RKO (cell line): ENCODE measurements around the gene PTPRK.
"Not testable (repeated sequence)": the region's sequence is repeated elsewhere in the genome, so short reads cannot be mapped to it uniquely, and the experiment has no call there.

Experiments
- DNase-seq: peaks from one replicate; pipeline ENCODE4 v3.0.0-alpha.2; 2016; ENCODE audit warnings: low spot score

PTPRK gene

DNA sequence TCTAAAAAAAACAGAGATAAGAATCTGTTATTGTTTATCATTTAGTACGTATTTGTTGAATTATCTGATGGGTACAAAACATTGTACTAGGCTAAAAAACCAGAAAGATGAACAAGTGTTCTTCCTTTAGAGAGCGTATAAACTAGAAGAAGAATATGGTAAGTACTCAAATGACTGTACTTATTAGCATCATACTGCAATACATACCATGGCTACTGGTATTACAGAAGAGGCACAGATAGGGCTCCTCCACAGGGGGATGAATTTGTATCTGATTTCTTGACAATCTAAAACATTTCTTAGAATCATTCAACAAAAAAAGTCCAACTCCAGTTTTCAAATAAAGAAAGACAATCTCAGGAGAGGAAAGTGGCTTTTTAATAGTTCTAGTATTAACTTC, 501.6 kb downstream of the PTPRK start:
- no peak for DNase-seq

DNA sequence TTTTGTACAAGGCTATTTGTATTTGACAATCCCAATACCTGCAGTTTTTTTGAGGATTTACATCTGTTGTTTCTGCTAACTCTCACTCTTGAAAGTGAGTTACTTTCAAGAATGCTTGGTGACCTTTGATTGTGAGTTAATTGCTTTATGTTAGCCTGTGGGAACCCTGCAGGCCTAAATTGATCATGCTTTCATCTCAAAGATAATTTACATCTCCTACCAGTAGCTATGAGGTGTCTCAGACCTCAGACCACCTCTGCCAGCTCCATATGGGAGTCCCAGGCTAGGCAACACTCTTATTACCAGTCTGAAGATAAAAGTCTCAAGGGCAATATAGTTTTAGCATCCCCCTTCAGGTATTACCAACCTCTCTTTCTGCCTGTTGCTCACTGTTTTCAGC, 503.1 kb downstream of the PTPRK start:
- DNase-seq, result no peak

DNA sequence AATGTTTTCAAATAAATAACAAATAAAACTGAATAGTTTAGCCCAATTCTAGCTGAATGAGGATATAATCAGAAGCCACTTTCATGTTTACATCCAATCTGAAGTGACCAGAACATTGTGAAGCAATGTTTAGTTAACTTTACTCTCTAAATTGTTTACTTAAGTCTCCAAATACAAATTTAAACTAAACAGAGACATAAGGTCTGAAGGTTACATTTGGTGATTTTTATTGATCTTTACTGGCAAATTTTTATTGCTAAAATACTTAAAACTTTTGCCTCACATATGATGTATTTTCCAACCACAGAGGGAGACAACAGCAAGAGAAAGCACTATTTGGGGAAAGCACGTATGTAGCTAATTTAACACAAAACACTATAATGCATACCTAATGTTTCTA, 512.7 kb downstream of the PTPRK start:
- no peak for DNase-seq

DNA sequence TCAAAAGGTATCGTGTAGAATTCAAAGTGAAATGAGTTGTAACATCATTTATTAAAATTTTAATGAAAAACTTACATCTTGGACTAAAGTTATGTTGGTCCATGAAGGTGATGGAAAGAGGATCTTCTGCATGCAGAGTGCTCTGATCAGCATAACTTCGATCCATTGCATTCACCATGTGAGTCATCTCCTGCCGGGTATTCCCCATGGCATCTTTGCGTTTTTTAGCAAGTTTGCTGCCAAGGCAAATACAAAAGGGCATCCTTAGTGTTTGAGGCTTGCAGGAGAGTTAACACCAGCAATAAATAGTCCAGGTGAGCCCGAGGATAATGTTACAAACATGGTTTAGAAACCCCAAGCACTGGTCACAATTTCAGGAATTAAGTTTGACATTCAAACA, 515.4 kb downstream of the PTPRK start:
- DNase-seq, result no peak

DNA sequence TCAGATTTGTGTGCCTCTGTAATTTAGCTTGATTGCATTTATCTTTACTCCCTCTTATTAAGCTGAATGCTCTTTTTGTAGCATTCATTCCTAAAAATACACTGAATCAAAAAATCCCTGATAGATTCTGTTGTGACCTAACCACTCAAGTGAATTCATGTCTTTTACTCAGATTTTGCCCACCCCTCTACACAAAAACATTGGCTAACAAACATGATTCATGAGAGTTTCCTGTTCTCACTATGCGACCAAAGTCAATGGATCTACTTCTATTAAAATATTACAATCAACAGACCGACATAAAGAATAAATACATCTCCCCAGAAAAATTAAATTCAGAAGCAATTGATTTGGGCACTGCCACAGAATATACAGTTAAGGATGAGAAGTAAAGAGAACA, 520.0 kb downstream of the PTPRK start:
- DNase-seq, result no peak

DNA sequence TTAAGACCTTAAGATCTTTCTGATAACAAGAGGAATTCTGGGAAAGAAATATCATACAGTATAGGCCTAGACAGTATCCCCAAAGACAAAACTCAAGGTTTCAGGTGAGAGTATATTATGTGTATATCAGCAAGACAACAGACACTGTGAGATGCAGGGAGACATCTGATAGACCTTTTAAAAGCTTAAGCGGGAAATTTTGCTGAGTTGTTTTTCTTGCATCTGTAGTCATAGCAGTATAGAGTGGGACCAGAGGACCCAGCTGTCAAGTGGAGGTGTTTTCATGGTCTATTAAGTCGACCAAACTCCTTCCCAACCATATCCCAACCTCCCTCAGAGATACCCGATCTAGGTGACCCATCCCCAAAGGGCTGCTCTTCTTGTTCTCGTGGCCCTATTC, 521.4 kb downstream of the PTPRK start:
- DNase-seq, result no peak

DNA sequence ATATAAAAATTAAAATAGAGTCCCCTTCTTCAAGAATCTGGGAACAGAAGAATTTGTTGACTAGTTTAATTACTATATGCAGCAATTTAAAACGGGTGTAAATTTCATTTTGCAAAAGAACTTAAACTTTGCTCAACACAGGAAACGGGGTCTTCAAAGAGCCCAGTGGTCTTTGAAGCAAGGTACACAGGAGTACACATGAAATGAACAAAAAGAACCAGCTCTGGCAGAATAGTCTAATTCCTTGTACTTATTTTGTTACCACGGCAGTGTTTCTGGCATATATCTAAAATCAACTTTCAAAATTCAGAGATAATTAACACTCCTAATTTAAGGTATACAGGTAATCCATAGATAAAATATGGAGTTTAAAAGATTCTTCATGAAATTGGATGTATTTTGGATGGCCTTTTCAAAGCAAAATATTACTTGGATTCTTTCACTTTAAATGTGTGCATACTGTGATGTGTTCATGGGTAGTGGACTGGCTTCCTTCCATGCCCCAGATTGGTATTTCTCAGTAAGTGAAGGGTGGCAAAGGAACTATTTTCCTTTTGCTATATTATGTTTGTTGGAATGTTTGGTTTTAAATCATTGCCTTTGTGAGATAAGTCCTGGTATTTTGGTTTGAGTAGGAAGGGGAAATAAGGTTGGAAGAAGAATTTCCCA, 522.8 kb downstream of the PTPRK start:
- no peak for DNase-seq

DNA sequence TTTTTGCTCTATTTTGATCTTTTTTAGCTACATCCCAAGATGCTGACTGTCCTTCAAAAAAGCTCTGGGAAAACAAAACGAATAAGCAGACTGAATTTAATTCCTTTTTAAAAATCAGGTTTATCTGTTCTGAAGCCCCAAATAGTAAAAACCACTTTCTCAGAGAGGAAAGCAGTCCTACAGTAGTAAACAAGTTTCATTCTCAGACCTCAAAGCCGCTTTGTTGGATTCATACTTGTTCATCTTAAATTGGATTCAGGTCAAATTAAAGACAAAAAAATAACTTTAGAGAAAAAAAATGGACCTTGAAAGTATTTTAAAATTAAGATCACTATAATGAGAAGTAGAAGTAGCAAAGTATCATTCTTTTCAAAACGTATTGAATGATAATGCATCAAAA, 523.5 kb downstream of the PTPRK start:
- DNase-seq, result no peak

DNA sequence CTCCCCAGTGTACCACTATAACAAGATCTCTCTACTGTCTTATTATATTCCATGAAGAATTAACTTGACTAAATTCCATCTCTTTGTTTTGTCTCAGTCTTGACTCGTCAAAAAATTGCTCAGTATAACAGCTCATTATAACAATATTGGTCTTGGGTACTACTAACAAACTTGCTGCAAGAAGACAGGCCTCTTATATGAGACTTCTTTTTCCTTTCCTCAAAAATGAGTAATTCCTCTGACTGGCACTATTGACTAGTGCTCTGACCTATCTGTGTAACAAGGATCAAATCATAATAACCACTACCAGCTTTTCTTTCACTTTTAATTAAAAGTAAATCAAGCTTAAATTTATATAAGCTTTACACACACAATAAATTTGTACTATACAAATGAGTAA, 528.3 kb downstream of the PTPRK start:
- DNase-seq, result peak; percentile 5

DNA sequence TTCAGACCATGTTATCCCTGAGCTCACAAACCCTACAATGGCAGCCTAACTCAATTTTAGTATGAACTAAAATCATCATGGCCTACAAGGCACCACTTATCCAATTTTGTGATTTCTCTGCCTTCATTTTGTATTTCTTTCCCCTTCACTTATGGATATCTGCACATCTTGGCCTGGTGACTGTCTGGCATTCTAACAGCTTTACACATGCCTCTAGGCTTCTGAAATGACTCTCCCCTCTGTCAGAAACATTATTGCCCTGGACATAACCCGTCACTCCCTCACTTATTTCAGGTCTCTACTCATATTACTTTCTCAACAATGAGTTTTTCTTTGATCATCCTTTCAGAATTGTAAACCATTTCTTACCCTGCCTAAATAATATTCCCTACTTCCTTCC, 530.3 kb downstream of the PTPRK start:
- DNase-seq, result no peak

DNA sequence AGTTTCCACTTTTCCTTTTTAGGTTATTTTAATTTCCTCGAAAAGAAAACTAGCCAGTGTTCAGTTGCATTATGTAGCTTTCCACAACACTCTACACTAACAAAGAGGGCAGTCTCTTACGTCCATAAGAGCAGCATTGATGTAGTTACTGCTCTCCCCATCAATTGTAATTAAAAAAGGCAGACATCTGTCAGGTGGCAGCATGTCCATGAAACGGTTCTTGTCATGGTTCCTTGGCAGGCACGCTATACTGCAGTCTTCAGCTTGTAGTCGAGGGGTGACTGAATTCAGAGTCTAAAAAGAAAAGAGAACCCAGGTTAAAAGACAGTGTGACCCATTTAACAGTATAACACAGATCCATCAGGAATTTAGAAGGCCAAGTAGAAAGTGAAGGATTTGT, 539.4 kb downstream of the PTPRK start:
- no peak for DNase-seq

DNA sequence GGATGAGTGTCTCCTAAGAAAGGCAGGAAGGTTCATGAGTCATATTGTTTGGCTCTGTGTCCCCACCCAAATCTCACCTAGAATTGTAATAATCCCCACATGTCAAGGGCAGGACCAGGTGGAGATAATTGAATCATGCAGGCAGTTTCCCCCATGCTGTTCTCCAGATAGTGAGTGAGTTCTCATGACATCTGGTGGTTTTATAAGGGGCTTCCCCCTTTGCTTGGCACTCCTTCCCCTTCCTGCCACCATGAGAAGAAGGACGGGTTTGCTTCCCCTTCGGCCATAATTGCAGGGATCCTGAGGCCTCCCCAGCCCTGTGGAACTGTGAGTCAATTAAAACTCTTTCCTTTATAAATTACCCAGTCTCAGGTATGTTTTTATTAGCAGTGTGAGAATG, 542.2 kb downstream of the PTPRK start:
- DNase-seq, result not testable (repeated sequence)

DNA sequence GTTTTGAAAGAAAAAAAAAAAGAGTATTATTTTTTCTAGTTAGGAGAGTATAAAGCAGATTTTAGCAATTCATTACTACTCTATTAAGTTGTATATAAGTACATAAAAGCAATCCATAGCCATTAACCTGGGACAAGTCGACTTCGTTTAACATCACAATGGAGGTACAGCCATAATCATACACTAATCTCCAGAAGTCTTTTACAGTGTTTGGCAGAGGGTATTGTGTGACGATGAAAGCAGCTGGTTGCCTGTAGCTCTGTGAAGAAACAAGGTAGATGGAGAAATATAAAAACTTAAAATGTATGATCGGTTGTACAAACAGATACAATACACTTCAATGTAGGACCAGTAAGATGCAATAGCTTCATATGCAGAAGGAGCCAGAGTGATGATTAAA, 543.6 kb downstream of the PTPRK start:
- no peak for DNase-seq

DNA sequence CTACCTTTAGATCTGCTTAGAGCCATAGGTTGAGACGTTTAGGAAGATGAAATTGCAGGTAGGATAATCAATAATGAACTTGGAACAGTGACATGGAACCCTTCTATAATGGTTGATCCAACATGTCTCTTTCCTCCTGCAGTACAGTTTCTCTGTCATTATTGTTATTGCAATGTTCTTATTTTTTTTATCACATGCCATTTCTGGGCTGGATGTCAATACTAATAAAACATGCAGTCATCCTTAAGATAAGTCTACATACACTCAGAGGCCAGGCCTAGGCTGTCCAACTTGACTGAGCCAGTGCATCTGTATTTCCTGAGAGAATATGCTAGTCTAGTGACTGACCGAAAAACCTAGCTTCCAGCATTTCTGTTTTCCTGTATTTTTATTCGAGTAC, 544.3 kb downstream of the PTPRK start:
- DNase-seq, result no peak

DNA sequence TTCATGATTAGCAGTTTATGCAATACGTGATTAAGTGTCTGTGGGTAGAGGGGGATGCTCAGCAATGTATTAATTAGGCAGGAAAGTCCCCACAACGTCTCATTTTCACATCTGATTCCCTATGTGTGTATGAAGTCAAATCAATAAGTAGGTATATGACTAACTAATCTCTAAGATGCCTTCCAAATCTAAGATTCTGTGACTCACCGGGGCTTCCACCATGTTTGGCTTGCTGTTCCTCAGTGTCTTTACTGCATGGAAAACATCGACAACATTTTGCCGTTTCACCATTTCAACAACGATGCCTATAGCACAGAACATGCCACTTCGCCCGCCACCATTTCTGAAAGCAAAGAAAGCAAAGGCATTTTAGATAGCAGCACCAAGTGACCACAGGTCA, 547.6 kb downstream of the PTPRK start:
- DNase-seq, result no peak

DNA sequence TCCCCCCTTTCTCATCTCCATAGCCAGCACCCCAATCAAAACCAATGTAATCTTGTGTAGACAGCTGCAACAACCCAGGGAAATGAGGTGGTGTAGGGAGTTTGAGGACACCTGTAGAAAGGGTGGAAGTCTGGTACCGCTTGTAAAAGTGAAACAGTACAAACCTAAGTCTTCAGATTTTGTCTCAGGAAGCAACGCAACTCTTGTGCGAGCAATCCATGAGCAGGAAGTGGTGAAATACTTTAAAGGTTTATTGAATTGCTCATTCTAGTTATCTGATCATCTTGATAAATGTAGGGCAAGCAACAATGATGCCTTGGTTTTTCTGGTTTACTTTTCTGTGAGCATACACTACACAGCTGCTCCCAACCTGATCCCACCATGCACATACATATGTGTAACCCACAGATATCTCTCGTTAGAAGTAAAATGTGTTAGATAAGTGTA, 548.4 kb downstream of the PTPRK start:
- peak; percentile 58 for DNase-seq

DNA sequence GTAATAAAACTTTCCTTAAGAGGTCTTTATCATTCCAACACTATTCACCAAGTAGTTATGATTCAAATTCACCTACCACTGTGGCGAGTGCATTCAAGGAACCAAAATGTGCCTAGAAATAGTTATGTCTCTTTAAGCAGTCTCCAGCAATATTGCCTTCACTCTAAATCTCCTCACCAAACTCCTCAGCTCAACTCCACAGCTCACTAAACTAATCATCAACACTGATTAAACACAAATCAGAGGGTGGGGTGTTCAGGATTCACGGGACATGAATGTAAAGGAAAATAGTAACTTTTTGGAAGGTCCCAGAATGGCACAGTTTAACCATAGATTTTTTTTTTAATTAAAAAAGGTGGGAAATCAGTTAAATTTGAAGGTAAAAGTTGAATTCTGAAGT, 549.0 kb downstream of the PTPRK start:
- no peak for DNase-seq

DNA sequence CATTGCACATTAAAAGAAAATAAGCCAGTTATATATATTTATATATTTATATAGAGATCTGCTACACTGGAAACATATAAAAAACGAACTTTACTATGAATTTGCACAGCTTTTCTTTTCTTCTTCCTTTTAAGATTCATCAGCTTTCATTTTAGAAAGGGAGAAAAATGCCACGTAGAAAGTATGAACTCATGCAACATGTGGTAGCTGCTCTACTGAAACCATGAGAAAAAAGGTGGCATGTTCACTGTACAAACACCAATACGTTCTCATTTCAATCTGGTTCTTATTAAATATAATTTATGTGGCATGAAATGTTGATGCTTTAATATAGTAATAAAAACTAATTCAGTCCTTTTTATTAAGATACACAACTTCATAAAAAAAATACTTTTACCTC, 550.7 kb downstream of the PTPRK start:
- DNase-seq, result no peak

DNA sequence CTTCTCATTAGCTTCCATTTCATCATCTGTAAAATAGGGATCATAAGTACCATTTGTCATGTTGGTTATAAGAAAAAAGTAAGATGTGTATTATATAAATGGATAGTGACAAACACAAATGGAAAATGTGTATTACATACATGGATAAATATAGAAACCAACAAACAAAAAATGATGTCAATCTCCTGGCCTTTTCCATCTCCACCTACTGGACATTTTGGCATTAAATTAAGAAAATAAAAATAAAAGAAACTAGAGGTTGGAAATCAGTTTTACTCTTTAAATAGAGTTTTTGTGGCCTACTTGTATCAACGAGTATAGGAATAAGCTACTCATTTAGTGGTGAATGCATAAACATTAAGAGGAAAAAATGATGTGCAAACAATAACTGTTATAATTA, 552.0 kb downstream of the PTPRK start:
- DNase-seq, result no peak

DNA sequence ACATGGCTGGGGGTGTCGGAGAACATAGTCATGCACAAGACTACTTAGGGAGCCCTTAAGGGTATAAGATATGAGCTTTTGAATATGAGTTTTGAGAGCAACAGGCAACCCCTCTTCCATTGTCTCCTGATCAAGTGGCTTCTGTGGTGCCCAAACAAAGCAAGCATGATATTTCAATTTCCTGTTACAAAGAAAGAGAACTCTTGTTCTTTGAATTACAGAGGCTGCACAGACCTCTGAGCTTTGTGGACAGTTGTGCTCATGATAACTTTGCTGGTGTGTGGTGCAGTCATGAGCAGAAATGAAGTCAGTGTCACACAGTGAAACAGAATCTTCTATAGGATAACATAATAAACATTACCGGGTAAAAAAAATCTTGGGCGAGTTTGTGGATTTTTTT, 552.7 kb downstream of the PTPRK start:
- DNase-seq, result no peak

DNA sequence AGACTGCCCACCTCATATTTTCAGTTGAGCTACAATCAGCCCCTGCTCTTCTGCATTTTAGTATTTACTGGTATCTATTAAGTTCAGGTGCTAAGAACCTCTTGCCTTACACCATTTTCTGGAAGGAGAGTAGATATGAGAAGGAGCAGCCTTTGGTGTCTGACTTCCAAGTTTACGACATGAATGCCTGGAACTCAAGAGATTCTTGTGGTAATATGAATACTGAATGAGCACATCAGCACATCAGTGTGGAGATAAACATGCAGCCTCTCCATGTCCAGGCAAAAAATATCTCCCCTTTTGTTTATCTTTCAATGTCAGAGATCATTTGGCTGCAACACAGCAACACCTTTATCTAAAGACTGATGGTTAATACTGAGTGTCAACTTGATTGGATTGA, 553.8 kb downstream of the PTPRK start:
- no peak for DNase-seq

DNA sequence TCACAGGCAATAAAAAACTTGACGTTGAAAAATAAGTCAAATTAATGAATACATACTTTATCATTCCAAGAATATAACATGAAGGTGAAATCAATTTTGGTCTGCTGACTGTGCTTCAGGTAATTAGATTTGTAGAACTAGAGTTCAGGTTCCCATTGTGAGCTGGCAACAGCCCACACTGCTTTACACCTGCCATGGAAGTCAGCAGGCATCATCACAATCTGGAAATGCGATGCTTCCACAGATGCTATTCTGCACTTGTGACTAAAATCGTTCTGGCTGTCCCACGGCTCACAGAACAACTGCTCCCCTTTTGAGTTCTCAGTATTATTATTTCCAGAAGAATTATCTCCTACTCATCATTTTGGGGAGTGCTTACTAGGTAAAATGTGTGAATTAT, 556.9 kb downstream of the PTPRK start:
- no peak for DNase-seq

DNA sequence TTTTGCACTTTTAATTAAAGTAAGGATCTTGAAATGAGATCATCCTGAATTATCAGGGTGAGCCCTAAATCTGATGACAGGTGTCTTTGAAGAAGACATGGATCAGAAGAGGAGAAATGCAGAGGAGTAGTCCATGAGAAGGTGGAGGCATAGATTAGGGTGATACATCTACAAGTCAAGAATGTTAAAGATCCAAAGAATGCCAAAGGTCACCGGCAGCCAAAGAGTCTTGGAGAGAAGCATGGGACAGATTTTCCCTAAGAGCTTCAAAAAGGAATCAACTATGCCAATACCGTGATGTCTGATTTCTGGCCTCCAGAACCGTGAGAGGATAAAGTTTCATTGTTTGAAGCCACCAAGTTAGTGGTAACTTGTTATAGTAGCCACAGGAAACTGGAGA, 560.5 kb downstream of the PTPRK start:
- DNase-seq, result no peak

DNA sequence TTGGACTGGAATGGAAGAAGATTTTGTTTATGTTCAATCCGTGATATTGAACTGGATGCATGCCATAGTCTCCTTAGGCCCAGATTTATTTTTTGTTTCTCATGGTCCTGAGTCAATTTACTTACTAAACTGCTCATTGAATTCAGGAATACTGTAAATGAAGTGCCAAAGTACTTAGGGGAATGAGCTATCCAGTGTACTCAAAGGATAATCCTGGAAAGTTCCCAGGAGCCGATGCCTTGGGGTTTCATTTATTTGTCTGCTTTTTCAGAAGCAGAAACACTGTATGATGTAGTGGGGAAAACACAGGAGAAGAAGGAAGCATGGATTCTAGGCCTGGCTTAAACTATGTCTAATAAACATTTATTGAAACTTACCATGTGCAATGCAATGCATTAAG, 563.4 kb downstream of the PTPRK start:
- DNase-seq, result no peak
